Stimulated activated effector memory CD8-positive, alpha-beta T cell treated with anti-CD3 and anti-CD28 coated beads, Interleukin-12 subunit alpha, Interleukin-12 subunit beta, amount 100 ng/mL, for 72 hours (primary cell): ENCODE measurements around the gene TRPM2.

Source experiments
- ATAC-seq: fragments of 150-1000 bp; cut with Tn5 transposase; 2 replicates; pipeline ENCODE4 v1.10.0; 2021
- DNase-seq, 2 donors: peaks; one replicate each; pipeline ENCODE4 v3.0.0; 2021 to 2022; ENCODE audit warnings: low spot score in 2 of 2
- H3K27ac Mint-ChIP-seq: one replicate; pipeline ENCODE4 v1.8.0; 2022; ENCODE audit warnings: mild to moderate bottlenecking, mixed read lengths
- H3K36me3 Mint-ChIP-seq: one replicate; pipeline ENCODE4 v1.8.0; 2022; ENCODE audit warnings: mild to moderate bottlenecking, mixed read lengths
- H3K4me1 Mint-ChIP-seq: one replicate; pipeline ENCODE4 v1.8.0; 2022; ENCODE audit warnings: mixed read lengths
- H3K4me3 Mint-ChIP-seq: one replicate; pipeline ENCODE4 v1.8.0; 2022; ENCODE audit warnings: mild to moderate bottlenecking, mixed read lengths
- H3K9me3 Mint-ChIP-seq: one replicate; pipeline ENCODE4 v1.8.0; 2022; ENCODE audit warnings: mixed read lengths

The TRPM2 gene

DNA sequence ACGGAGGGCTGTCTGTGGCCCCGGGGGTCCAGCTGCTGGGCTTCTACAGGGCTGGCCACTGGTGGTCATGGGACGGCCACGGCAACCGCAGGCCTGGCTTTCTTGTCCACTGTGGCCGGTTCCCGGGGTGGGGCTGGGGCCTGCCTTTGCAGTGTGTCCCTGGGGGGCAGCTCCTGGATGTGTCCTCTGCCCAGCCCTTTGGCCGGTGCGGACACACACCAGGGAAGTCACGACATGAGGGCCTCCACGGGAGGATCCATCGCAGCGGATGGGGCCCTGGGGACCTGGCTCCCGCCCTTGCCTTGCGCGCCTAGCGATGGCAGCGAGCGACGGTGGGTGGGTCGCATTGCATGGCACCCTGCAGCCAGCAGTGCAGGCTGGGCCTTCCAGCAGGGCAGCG, 35.5 kb upstream of the TRPM2 start:
- Mint-ChIP-seq H3K27ac (no peak overlapping the region), H3K4me3 (no peak overlapping the region), H3K4me1 (no peaks in the 10 kb centered on the region), H3K36me3 (peaks cover 41% of the 10 kb centered on the region), H3K9me3 (no peaks in the 10 kb centered on the region)
- ATAC-seq (no peak), DNase-seq (no peak)

DNA sequence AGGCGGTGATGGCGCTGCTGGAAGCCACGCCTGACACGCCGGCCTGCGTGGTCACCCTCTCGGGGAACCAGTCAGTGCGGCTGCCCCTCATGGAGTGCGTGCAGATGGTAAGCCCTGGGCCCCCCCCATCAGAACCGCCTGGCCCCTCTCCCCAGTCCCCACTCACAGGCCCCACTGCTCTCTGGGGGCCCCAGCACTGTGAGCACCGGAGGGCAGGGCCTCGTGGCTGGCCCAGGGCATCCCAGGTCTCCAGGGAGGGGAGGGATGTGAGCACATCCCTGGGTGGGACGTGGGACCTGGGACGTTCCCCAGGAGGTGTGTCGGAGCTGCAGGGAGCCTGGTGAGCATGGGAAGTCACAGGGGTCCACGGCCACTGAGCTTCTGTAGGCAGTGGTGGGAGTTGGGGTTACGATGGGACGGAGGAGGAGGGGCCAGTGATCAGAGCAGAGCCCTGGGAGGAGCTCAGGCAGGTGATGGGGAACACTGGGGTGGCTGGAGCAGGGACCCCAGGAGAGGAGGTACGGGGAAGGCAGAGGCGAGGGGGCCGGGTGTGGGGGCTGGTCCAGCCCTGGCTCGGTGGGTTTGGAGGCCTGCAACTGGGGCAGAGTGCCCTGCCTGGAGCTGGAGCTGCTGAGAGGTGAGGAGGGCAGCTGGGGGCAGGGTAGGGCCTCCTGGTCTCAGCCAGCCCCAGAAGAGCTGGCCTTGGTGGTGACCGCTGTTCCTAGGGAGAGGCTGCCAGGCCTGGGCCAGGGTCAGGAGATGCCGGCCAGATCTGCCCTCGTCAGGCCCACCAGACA, 34.7 kb upstream of the TRPM2 start:
- no peaks in the 10 kb centered on the region for H3K9me3 Mint-ChIP-seq
- DNase-seq (no peak), ATAC-seq (no peak)
- no peak overlapping the region for H3K4me3 Mint-ChIP-seq
- H3K4me1 Mint-ChIP-seq = no peaks in the 10 kb centered on the region
- peaks cover 45% of the 10 kb centered on the region for H3K36me3 Mint-ChIP-seq
- peak overlapping the region; percentile 67 for H3K27ac Mint-ChIP-seq

DNA sequence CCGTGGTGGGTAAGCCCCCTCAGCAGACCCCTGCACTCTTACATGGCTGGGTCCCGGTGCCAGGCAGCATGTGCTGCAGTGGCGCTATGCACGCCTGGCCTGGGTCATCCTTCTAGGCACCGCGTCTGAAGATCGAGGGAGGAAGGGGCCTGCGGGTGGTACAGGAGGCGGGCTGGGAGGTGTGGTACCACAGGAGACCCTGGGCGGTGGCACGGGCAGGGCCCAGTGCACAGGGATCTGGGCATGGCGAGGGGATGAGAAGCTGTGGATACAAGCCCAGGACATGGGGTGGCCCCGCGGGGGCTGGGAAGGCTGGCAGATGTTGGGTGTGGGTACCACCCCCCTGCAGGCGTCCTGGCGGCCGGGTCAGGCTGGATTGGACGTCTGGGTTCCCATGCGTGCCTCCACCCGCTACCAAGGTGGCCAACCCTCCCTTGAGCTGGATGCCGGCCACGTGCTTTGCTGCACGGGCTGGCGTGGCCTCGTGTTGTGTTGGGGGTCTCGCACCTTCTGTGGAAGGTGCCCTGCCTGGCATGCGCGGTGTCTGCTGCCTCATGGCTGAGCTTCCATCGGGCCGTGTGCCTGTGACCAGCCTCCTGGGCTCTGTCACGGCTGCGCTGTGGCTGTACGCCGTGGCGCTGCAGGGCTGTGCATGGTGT, 33.9 kb upstream of the TRPM2 start:
- no peak for ATAC-seq
- DNase-seq = no peak
- Mint-ChIP-seq H3K36me3 (peaks cover 42% of the 10 kb centered on the region), H3K4me3 (no peak overlapping the region), H3K9me3 (no peaks in the 10 kb centered on the region), H3K4me1 (no peaks in the 10 kb centered on the region), H3K27ac (peak overlapping the region; percentile 67)

DNA sequence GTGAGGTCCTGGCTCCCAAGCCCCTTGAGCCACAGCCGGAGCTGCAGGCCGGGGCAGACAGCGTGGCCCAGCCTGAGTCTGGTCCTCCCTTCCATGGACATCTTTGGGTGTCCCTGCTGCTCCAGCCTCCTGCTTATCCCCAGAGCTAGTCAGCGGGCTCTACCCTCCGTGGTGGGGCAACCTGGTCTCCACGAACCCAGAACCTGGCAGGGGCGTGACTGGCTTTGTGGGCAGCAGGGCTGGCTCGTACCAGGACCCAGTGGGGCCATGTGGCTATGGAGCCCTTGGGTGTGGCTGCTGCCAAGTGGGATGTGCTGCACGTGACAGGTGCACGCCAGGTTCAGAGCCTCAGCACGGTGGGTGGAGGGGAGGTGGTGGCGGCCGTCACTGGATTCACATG, 32.6 kb upstream of the TRPM2 start:
- H3K4me1 Mint-ChIP-seq = no peaks in the 10 kb centered on the region
- ATAC-seq (no peak), DNase-seq (no peak)
- no peaks in the 10 kb centered on the region for H3K9me3 Mint-ChIP-seq
- H3K27ac Mint-ChIP-seq = no peak overlapping the region
- H3K4me3 Mint-ChIP-seq = no peak overlapping the region
- H3K36me3 Mint-ChIP-seq = peaks cover 42% of the 10 kb centered on the region

DNA sequence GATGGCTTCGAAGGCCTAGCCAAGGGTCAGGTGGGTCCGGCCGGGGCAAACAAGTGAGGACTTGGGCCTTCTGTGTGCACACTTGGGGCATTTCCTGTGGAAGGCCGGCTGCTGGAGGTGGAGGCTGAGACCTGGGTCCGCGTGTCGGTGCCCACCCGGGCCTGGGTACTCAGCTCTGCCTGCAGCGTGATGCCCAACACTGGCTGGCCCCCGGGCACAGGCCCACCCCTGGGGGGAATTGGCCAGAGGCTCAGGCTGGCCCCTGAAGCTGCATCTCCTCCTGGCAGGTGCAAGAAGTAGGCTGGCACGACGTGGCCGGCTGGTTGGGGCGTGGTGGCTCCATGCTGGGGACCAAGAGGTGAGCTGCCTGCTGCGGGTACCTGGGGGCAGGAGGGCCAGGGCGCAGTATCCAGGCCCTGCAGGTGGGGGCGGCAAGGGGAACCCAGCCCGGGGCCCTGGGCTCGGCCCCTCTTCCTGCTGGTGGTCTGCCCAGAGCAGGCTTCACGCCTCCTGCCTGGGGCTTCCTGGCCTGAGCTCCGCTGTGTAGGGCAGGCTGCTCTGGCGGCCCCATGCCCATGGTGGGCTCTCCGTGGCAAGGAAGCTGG, 31.5 kb upstream of the TRPM2 start:
- ATAC-seq (no peak), DNase-seq (no peak)
- no peaks in the 10 kb centered on the region for H3K4me1 Mint-ChIP-seq
- H3K36me3 Mint-ChIP-seq = peaks cover 35% of the 10 kb centered on the region
- H3K4me3 Mint-ChIP-seq = no peak overlapping the region
- H3K9me3 Mint-ChIP-seq = no peaks in the 10 kb centered on the region
- H3K27ac Mint-ChIP-seq = no peak overlapping the region

DNA sequence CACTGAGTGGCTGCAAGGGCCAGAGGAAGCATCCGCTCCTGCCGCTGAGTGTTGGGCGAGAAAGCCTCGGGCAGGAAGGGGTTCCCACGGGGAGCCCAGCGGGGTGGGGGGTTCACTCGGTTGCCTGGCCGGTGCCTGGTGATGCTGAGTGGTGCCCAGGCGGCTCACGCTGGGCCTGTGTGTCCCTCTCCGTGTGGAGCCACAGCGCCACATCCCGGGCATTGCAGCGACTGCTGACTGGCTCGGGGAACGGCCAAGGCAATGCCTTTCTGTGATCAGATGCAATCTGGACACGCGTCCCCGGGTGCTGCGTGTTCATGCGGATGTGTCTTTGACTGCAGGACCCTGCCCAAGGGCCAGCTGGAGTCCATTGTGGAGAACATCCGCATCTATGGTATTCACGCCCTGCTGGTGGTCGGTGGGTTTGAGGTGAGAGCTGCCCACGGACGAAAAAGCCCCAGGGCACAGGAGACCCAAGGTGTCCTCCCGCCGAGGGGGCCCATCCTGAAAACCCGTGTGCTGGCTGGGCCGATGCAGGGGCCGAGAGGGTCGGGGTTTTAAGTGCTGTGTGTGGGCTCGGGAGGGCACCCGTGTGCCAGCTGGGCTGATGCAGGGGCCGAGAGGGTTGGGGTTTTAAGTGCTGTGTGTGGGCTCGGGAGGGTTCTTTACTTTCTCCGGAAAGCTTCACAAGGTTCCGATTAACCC, 30.6 kb upstream of the TRPM2 start:
- no peak for DNase-seq
- H3K36me3 Mint-ChIP-seq = peaks cover 38% of the 10 kb centered on the region

DNA sequence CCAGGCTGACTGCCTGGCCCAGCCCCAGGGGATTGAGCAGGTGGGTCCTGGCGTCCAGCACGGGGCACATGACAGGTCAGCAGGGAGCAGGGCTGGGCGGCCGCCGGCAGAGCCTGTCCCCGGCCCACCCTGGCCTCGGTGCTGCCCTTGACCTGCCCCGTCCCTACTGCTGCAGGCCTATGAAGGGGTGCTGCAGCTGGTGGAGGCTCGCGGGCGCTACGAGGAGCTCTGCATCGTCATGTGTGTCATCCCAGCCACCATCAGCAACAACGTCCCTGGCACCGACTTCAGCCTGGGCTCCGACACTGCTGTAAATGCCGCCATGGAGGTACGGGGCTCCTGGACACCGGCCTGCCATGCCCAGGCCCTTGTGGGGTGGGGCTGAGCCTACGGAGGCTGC, 29.8 kb upstream of the TRPM2 start:
- Mint-ChIP-seq H3K36me3 (peaks cover 43% of the 10 kb centered on the region), H3K27ac (no peak overlapping the region)
- ATAC-seq = no peak

More for the DNA sequence above, 30.6 kb upstream of the TRPM2 start:
- H3K27ac Mint-ChIP-seq = peak overlapping the region; percentile 34
- H3K9me3 Mint-ChIP-seq = no peaks in the 10 kb centered on the region
- ATAC-seq = no peak
- H3K4me1 Mint-ChIP-seq = no peaks in the 10 kb centered on the region
- no peak overlapping the region for H3K4me3 Mint-ChIP-seq

DNA sequence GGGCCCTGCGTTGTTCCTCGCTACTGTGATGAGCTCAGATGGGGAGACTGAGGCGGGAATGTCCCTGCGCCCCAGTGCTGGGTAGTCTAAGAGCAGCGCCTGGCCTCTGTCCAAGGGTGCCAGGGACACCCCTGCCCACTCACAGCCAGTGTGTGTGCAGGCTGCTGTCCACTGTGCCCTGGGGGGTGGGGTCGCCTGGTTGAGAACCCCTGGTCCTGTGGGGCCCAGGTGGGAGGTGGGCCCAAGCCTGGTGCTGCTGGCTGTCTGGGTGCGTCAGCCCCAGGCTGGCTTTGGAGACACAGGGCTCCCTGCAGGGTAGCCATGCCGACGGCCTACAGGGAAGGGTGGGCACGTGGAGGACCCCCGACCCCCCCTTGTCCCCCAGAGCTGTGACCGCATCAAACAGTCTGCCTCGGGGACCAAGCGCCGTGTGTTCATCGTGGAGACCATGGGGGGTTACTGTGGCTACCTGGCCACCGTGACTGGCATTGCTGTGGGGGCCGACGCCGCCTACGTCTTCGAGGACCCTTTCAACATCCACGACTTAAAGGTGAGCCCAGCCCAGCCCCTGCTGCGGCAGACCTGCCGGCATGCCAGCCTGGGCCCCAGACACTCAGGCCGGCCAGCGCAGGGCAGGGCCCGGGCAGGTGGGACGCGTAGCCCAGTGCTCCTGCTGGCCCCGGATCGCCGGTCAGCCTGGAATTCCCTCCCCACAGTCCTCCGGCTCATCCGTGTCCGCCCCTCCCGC, 29.1 kb upstream of the TRPM2 start:
- ATAC-seq (no peak), DNase-seq (no peak)
- H3K4me3 Mint-ChIP-seq = no peak overlapping the region
- peaks cover 42% of the 10 kb centered on the region for H3K36me3 Mint-ChIP-seq
- H3K9me3 Mint-ChIP-seq = no peaks in the 10 kb centered on the region
- H3K4me1 Mint-ChIP-seq = no peaks in the 10 kb centered on the region
- H3K27ac Mint-ChIP-seq = no peak overlapping the region

More for the DNA sequence above, 29.8 kb upstream of the TRPM2 start:
- Mint-ChIP-seq H3K4me3 (no peak overlapping the region), H3K9me3 (no peaks in the 10 kb centered on the region), H3K4me1 (no peaks in the 10 kb centered on the region)
- no peak for DNase-seq

DNA sequence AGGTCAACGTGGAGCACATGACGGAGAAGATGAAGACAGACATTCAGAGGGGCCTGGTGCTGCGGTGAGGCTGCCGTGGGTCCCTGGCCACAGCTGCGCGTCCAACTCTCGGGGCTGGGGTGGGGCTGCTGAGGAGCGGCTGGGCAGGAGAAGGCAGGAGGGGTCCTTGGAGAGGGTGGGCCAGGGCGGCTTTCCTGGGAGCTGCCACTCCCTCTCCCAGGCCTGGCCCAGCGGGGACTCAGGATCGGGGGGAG, 28.6 kb upstream of the TRPM2 start:
- Mint-ChIP-seq H3K4me3 (no peak overlapping the region), H3K36me3 (peaks cover 46% of the 10 kb centered on the region), H3K27ac (no peak overlapping the region), H3K9me3 (no peaks in the 10 kb centered on the region), H3K4me1 (no peaks in the 10 kb centered on the region)
- ATAC-seq (no peak), DNase-seq (no peak)

DNA sequence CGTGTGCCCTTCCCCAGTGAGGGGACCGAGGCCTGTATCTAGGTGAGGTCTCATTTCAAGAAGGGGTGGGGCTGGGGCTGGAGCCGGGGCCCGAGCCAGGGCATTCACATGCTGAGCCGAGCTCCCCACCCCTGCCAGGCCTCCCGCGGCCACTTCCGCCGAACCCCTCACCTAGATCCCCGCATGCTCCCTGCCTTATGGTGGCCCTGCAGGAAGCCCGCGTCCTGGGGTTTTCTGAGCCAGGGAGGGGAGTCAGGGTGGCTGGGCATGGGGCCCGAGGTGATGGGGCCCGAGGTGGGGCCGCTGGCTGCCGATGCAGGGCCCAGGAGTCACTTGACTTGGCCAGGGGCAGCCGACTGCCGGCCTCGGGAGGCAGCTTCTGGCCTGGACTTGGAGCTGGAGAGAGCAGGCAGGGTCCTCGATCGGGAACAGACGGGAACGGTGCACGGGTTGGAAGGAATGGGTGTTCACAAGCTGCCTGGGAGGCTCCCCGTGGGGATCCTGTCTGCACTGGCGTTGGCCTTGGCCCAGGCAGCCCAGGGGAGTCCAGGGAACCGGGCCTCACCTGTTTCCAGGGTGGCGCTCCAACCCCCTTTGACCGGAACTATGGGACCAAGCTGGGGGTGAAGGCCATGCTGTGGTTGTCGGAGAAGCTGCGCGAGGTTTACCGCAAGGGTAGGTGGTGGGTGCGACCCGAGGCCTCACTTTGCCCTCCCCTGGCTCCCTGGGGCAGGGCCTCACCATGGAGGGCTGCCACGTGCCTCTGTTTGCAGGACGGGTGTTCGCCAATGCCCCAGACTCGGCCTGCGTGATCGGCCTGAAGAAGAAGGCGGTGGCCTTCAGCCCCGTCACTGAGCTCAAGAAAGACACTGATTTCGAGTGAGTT, 27.8 kb upstream of the TRPM2 start:
- DNase-seq (no peak), ATAC-seq (no peak)
- Mint-ChIP-seq H3K36me3 (peaks cover 50% of the 10 kb centered on the region), H3K4me1 (no peaks in the 10 kb centered on the region), H3K4me3 (no peak overlapping the region), H3K9me3 (no peaks in the 10 kb centered on the region), H3K27ac (peak overlapping the region; percentile 14)

DNA sequence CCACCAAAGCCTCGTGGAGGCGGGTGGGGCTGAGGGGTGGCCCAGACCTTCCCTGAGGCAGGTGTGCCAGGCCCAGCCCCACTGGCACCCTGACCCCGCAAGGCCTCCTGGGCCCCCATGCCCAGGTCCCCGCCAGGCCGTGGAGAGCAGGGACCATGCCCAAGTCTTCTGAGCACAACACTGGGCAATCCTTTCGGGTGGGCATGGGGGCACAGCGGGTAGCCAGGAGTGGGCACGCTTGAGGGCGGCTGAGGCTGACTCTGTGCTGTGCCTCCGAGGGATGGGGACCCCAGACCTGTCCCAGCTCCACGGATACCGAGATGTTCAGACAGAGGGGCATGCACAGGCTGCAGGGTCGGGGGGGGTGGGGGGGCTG, 27.2 kb upstream of the TRPM2 start:
- H3K9me3 Mint-ChIP-seq = no peaks in the 10 kb centered on the region
- H3K4me1 Mint-ChIP-seq = no peaks in the 10 kb centered on the region
- no peak for DNase-seq
- no peak overlapping the region for H3K27ac Mint-ChIP-seq
- H3K4me3 Mint-ChIP-seq = no peak overlapping the region
- H3K36me3 Mint-ChIP-seq = peaks cover 53% of the 10 kb centered on the region
- ATAC-seq = no peak

DNA sequence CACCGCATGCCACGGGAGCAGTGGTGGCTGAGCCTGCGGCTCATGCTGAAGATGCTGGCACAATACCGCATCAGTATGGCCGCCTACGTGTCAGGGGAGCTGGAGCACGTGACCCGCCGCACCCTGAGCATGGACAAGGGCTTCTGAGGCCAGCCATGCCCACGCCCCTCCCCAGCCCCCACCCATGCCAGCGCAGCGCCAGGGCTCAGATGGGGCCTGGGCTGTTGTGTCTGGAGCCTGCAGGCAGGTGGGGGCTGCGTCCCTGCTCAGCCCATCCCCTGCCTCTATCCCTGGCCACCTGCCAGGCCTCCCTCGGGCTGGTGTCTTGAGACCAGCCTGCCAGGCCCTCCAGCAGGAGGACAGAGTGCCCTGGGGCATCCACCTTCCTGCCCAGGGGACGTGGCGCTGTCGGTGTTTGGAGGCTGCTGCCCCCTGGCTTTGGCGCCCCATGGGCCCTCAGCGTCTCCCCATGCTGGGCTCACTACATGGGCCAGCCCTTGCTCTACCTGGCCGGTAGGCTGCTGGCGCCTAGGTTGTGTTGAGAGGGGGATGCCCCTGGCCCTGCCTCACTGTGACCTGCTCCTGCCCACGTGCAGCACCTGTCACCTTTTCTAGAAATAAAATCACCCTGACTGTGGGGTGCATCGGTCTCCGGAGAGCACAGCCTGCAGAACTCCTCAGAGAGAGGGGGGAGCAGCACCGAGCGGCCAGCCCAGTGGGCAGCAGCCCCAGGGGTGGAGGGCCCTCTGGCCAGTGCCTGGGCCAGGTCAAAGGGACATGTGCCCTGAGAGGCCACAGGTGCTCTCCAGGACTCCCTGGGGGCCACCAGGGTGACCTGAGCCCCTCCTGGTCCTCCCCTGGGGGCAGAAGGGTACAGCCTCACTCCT, 26.5 kb upstream of the TRPM2 start:
- H3K36me3 Mint-ChIP-seq = peaks cover 60% of the 10 kb centered on the region
- H3K4me3 Mint-ChIP-seq = no peak overlapping the region
- DNase-seq (no peak), ATAC-seq (no peak)
- no peak overlapping the region for H3K27ac Mint-ChIP-seq
- no peaks in the 10 kb centered on the region for H3K9me3 Mint-ChIP-seq
- no peaks in the 10 kb centered on the region for H3K4me1 Mint-ChIP-seq

DNA sequence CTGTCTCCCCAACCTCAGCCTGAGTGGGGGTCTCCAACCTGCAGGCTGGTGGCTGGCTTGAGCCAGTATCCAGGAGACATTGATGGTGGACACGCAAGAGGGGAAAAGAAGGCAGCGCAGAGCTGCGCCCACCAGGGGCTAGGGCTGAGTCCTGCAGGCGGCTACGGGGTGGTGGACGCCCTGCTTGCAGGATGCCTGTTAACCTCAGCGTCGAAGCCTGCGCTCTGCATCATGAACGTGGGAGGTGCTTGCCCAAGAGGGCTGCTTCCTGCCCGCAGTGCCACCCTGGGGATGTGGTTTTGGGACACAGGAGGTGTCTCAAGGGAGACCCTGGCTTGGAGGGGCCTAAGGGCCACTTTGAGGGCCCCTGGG, 25.8 kb upstream of the TRPM2 start:
- DNase-seq (no peak), ATAC-seq (no peak)
- Mint-ChIP-seq H3K9me3 (no peaks in the 10 kb centered on the region), H3K27ac (no peak overlapping the region), H3K4me1 (no peaks in the 10 kb centered on the region), H3K4me3 (no peak overlapping the region), H3K36me3 (peaks cover 65% of the 10 kb centered on the region)
